22Rv1 (cell line): Measurements from ENCODE around the gene XDH.

Source experiments
- CTCF ChIP-seq: fragments of 450-650 bp; IDR thresholded peaks from 2 replicates; pipeline ENCODE4 v1.5.1; 2017; ENCODE audit warnings: mild to moderate bottlenecking
- ZFX ChIP-seq: fragments of 450-650 bp; IDR thresholded peaks from 2 replicates; pipeline ENCODE4 v1.6.1; 2017; ENCODE audit warnings: antibody characterized with exemption, borderline replicate concordance

DNA sequence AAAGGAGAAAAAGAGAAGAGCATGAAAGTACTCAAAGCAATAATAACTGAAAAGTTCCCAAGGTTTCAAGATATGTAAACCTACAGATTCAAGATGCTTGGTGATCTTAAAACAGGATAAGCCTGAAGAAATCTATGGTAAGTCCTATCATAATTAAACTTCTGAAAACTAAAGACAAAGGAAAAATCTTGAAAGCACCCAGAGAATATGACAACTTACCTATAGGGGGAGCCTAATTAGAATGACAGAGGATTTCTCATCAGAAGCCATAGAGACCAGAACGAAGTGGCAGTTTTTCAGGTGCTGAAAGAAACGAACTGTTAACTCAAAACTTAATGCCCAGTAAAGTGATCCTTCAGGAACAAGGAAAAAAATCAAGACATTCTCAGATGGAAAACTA, 59.7 kb downstream of the XDH start:
- peak; percentile 39; the same call in 1 of the 2 replicates for TF ChIP-seq CTCF
- no peak for TF ChIP-seq ZFX
